Lower leg skin (tissue), 4 donors: ENCODE measurements around the gene HS6ST3. TPM values are rescaled to one million over a fixed set of nuclear protein-coding genes. Genes with fewer than 3 reads are reported as not detected.

Source experiments
- DNase-seq, 2 donors: peaks; one replicate each; pipeline ENCODE4 v3.0.0-alpha.2; 2019; ENCODE audit warnings: low spot score in 2 of 2
- H3K4me3 ChIP-seq: fragments of 200-600 bp; sonication (generic); 2 replicates; pipeline ENCODE4 v1.5.1; 2017; ENCODE audit warnings: mild to moderate bottlenecking, low read depth; ENCODE audit not compliant: poor library complexity, severe bottlenecking
- POLR2A ChIP-seq, 2 donors: fragments of 450-650 bp; IDR thresholded peaks; one replicate each; pipeline ENCODE4 v1.6.1; 2016 to 2017; ENCODE audit warnings: antibody characterized with exemption in 2 of 2, mild to moderate bottlenecking in 1 of 2, moderate library complexity in 1 of 2
- WGBS, 2 donors: methylation state at CpG; one replicate each; pipeline ENCODE4 v1.1.5; 2018; 5-methylcytosine and 5-hydroxymethylcytosine counted together
- intact Hi-C: fragments of 100-400 bp; cut with DNase I; formaldehyde crosslinking; loops from one replicate; pipeline ENCODE4 v1.15.0; 2023; ENCODE audit warnings: low total_unique reads
- total RNA-seq, 4 donors: library from RNA; depleted of rRNA; stranded (reverse); fragments of >200 nt; gene quantifications; one replicate each; pipeline ENCODE4 v1.1.0, GENCODE V29; 2016
- TF ChIP-seq, protein P1 (sequence below), 3 donors: fragments of 450-650 bp; IDR thresholded peaks; one replicate each; pipeline ENCODE4 v1.5.1; 2016; ENCODE audit warnings: antibody characterized with exemption in 3 of 3, mild to moderate bottlenecking in 3 of 3, moderate library complexity in 2 of 3

The HS6ST3 gene
- total RNA-seq, 4 donors from 2014 or later = 0.72 to 1.5 (median 0.87) TPM

DNA sequence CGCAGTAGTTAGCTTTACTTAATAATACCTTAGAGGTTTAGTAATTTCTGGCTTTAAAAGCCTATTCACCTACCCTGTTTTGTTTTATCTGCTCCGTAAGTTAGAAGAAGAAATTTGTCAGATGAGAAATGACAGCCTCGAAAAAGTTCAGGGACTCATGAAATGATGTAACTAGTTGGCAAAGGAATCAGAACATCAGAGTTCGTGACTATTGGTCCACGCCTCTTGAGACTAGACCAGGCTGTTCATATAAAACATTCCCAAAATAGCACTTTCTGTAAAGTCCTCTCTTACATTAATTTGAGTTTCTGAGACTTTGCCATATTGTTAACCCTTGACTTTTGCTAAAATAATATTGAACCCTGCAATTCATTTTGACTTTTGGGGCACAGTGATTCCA is 92.0 kb downstream of the HS6ST3 start:
- WGBS, 2 donors = 28 to 38% methylated on average over 5 of the region's 5 CpGs
- H3K4me3 ChIP-seq = no peak overlapping the region
- TF ChIP-seq POLR2A (IDR thresholded peaks at IDR 0.05) = no peak
- TF ChIP-seq, protein P1, sequence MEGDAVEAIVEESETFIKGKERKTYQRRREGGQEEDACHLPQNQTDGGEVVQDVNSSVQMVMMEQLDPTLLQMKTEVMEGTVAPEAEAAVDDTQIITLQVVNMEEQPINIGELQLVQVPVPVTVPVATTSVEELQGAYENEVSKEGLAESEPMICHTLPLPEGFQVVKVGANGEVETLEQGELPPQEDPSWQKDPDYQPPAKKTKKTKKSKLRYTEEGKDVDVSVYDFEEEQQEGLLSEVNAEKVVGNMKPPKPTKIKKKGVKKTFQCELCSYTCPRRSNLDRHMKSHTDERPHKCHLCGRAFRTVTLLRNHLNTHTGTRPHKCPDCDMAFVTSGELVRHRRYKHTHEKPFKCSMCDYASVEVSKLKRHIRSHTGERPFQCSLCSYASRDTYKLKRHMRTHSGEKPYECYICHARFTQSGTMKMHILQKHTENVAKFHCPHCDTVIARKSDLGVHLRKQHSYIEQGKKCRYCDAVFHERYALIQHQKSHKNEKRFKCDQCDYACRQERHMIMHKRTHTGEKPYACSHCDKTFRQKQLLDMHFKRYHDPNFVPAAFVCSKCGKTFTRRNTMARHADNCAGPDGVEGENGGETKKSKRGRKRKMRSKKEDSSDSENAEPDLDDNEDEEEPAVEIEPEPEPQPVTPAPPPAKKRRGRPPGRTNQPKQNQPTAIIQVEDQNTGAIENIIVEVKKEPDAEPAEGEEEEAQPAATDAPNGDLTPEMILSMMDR (IDR thresholded peaks at IDR 0.05) = no peak
- DNase-seq = no peak
- intact Hi-C loops = no loop called here

GRCh38 chr13:96185818-96186217 is 95.9 kb downstream of the HS6ST3 start:
- WGBS, 2 donors = 89 to 90% methylated on average over 6 of the region's 6 CpGs
- TF ChIP-seq, protein P1 (IDR thresholded peaks at IDR 0.05) = no peak
- no peak for TF ChIP-seq POLR2A (IDR thresholded peaks at IDR 0.05)
- no peak for DNase-seq
- intact Hi-C loops = no loop called here
- no peak overlapping the region for H3K4me3 ChIP-seq

- no peak for TF ChIP-seq POLR2A (IDR thresholded peaks at IDR 0.05)
- TF ChIP-seq, protein P1 (IDR thresholded peaks at IDR 0.05) = no peak
- DNase-seq = no peak
- intact Hi-C loops = no loop called here
- WGBS, 2 donors = 47 to 50% methylated on average over 3 of the region's 3 CpGs
- no peak overlapping the region for H3K4me3 ChIP-seq
Measured at GRCh38 chr13:96191367-96191766, 101.5 kb downstream of the HS6ST3 start.

- intact Hi-C loops = no loop called here
- TF ChIP-seq, protein P1 (IDR thresholded peaks at IDR 0.05) = no peak
- no peak for TF ChIP-seq POLR2A (IDR thresholded peaks at IDR 0.05)
- H3K4me3 ChIP-seq = no peak overlapping the region
- 53 to 61% methylated on average over 5 of the region's 5 CpGs for WGBS, 2 donors
- no peak for DNase-seq
Measured at GRCh38 chr13:96193728-96194310, 103.9 kb downstream of the HS6ST3 start.

DNA sequence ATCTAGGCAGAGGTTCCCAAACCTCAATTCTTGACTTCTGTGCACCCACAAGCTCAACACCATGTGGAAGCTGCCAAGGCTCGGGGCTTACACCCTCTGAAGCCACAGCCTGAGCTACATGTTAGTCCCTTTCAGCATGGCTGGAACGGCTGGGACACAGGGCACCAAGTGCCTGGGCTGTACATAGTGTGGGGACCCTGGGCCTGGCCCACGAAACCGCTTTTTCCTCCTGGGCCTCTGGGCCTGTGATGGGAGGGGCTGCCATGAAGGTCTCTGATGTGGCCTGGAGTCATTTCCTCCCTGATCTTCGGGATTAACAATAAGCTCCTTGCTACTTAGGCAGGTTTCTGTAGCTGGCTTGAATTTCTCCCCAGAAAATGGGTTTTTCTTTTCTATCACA is 108.1 kb downstream of the HS6ST3 start:
- TF ChIP-seq, protein P1 (IDR thresholded peaks at IDR 0.05) = no peak
- no peak for TF ChIP-seq POLR2A (IDR thresholded peaks at IDR 0.05)
- intact Hi-C loops = no loop called here
- H3K4me3 ChIP-seq = no peak overlapping the region
- 66 to 79% methylated on average over 5 of the region's 5 CpGs for WGBS, 2 donors
- no peak for DNase-seq

DNA sequence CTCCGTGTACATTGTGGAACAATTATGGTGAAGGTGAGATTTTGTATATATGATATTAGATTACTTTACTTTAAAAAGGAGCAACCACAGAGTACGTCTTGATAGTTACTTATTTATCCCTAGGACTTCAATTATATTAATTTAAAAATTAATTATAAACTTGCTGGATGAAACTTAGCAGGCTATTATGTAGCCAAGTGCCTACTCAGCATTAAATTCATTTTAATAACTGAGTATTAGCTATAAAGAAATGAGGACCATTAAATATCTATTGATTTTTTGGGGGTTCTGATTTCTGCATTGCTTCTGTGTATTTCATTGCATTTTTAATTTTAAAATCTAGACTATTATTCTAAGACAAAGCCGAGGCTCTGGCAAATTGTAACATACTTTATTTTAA is 109.4 kb downstream of the HS6ST3 start:
- TF ChIP-seq POLR2A (IDR thresholded peaks at IDR 0.05) = no peak
- TF ChIP-seq, protein P1 (IDR thresholded peaks at IDR 0.05) = no peak
- intact Hi-C loops = no loop called here
- no peak for DNase-seq
- WGBS, 2 donors = 88% methylated on average over 3 of the region's 3 CpGs
- no peak overlapping the region for H3K4me3 ChIP-seq
